ENCODE measurements around the gene DENND11.

- TF ChIP-seq NFIC (IDR thresholded peaks at IDR 0.05; ENCODE audit: borderline replicate concordance) = no peak
- no peak for TF ChIP-seq NRF1 (IDR thresholded peaks at IDR 0.05; ENCODE audit: low read depth, low read length)
- no peak for TF ChIP-seq JUND (IDR thresholded peaks at IDR 0.05)
- no peak for TF ChIP-seq CTCF (IDR thresholded peaks at IDR 0.05)
- TF ChIP-seq RAD21 (IDR thresholded peaks at IDR 0.05; ENCODE audit: low read length) = no peak
- no peak for TF ChIP-seq CHD2 (IDR thresholded peaks at IDR 0.05; ENCODE audit: low read length, partially characterized antibody)
- no peak for TF ChIP-seq IRF3 (IDR thresholded peaks at IDR 0.05; ENCODE audit: low read depth, low read length)
- TF ChIP-seq ZBTB33 (IDR thresholded peaks at IDR 0.05; ENCODE audit: borderline replicate concordance, low read depth) = no peak
- TF ChIP-seq RFX5 (IDR thresholded peaks at IDR 0.05; ENCODE audit: low read length) = no peak
Observed at GRCh38 chr7:141748396-141748795, 46.4 kb upstream of the DENND11 start.

Measured in SK-N-SH (cell line).